ENCODE results near the gene NTF3. TPM values are rescaled to one million over a fixed set of nuclear protein-coding genes. Genes with fewer than 3 reads are reported as not detected.

NTF3 gene
- total RNA-seq, 1 experiment from 2014 or later, result not detected

- POLR2A ChIA-PET, result no interaction called here
- intact Hi-C loops (cut with micrococcal nuclease; ENCODE audit: unreplicated experiment) (no loop called here), in situ Hi-C loops (cut with HindIII; ENCODE audit: low pct_unique_long_range_greater_than_20kb, low sequenced_read_pairs) (no loop called here)
- no peaks in the 10 kb centered on the region for H3K9me3 ChIP-seq (ENCODE audit: control insufficient read depth, insufficient read depth, low read depth, low read length)
- TF ChIP-seq TCF7L2 (IDR thresholded peaks at IDR 0.05; ENCODE audit: low read depth, low read length), result no peak
- no peak for TF ChIP-seq CTCF (IDR thresholded peaks at IDR 0.05)
- no peak for TF ChIP-seq POLR2AphosphoS5 (IDR thresholded peaks at IDR 0.05; ENCODE audit: low read depth, low read length)
- no peak for TF ChIP-seq REST (IDR thresholded peaks at IDR 0.05; ENCODE audit: insufficient read depth in 1 of 2, low read depth in 2 of 2, low read length in 1 of 2)
- no peak for TF ChIP-seq SIN3A (IDR thresholded peaks at IDR 0.05; ENCODE audit: borderline replicate concordance, insufficient read depth, low read depth, low read length)
- no peaks in the 10 kb centered on the region; the same call in 1 of the 2 replicates for H3K27me3 ChIP-seq (ENCODE audit: control insufficient read depth, insufficient read depth, low read length)
- no TSS peak for BruUV-seq (replicated peaks)
- H3K4me1 ChIP-seq (ENCODE audit: control insufficient read depth, insufficient read depth, low read length), result no peaks in the 10 kb centered on the region
- ATAC-seq, result no peak
- H3K27ac ChIP-seq (ENCODE audit: low read length), result no peak overlapping the region
- CTCF ChIA-PET, result no interaction called here
- no peak overlapping the region for H3K4me3 ChIP-seq (ENCODE audit: low read depth in 2 of 2, low read length in 2 of 2)
- no peaks in the 10 kb centered on the region for H3K36me3 ChIP-seq (ENCODE audit: control insufficient read depth, insufficient read depth, low read length)
- no peak for DNase-seq (ENCODE audit: low read depth, low spot score)
Observed at GRCh38 chr12:5512601-5512970, 80.7 kb downstream of the NTF3 start.

- no peaks in the 10 kb centered on the region for H3K4me1 ChIP-seq (ENCODE audit: control insufficient read depth, insufficient read depth, low read length)
- ATAC-seq (no peak), DNase-seq (ENCODE audit: low read depth, low spot score) (no peak)
- in situ Hi-C loops (cut with HindIII; ENCODE audit: low pct_unique_long_range_greater_than_20kb, low sequenced_read_pairs) (no loop called here), intact Hi-C loops (cut with micrococcal nuclease; ENCODE audit: unreplicated experiment) (no loop called here)
- no TSS peak for BruUV-seq (replicated peaks)
- no peak overlapping the region for H3K27ac ChIP-seq (ENCODE audit: low read length)
- H3K36me3 ChIP-seq (ENCODE audit: control insufficient read depth, insufficient read depth, low read length), result no peaks in the 10 kb centered on the region
- no peaks in the 10 kb centered on the region; the same call in 1 of the 2 replicates for H3K27me3 ChIP-seq (ENCODE audit: control insufficient read depth, insufficient read depth, low read length)
- TF ChIP-seq REST (IDR thresholded peaks at IDR 0.05; ENCODE audit: insufficient read depth in 1 of 2, low read depth in 2 of 2, low read length in 1 of 2), result no peak
- TF ChIP-seq TCF7L2 (IDR thresholded peaks at IDR 0.05; ENCODE audit: low read depth, low read length), result no peak
- no peak for TF ChIP-seq CTCF (IDR thresholded peaks at IDR 0.05)
- no peak for TF ChIP-seq POLR2AphosphoS5 (IDR thresholded peaks at IDR 0.05; ENCODE audit: low read depth, low read length)
- TF ChIP-seq SIN3A (IDR thresholded peaks at IDR 0.05; ENCODE audit: borderline replicate concordance, insufficient read depth, low read depth, low read length), result no peak
- CTCF ChIA-PET, result no interaction called here
- H3K4me3 ChIP-seq (ENCODE audit: low read depth in 2 of 2, low read length in 2 of 2), result no peak overlapping the region
- POLR2A ChIA-PET, result no interaction called here
- H3K9me3 ChIP-seq (ENCODE audit: control insufficient read depth, insufficient read depth, low read depth, low read length), result no peaks in the 10 kb centered on the region
Observed at GRCh38 chr12:5513406-5513805, 81.5 kb downstream of the NTF3 start.

All from Panc1 (cell line).